Lung (tissue), 12 donors: ENCODE data around the gene DHODH. TPM values are rescaled to one million over a fixed set of nuclear protein-coding genes. Genes with fewer than 3 reads are reported as not detected.
"Not testable (repeated sequence)": the region's sequence is repeated elsewhere in the genome, so short reads cannot be mapped to it uniquely, and the experiment has no call there.

ENCODE experiments used
- ATAC-seq: fragments of 200-7000 bp; cut with Tn5 transposase; one replicate; pipeline ENCODE4 v1.9.1; 2020; ENCODE audit warnings: moderate number of reproducible peaks; ENCODE audit not compliant: insufficient read depth, low FRiP score
- DNase-seq, 3 donors: peaks; one replicate each; pipeline ENCODE4 v3.0.0-alpha.2; 2013 to 2017
- H3K27ac ChIP-seq, 2 donors: one replicate each; pipeline ENCODE4 v1.5.1; 2013; ENCODE audit warnings: mild to moderate bottlenecking in 2 of 2, moderate library complexity in 2 of 2, control low read depth in 1 of 2, inconsistent platforms in 1 of 2, low read depth in 1 of 2, low read length in 1 of 2
- H3K27me3 ChIP-seq, 3 donors: one replicate each; pipeline ENCODE4 v1.5.1; 2013; ENCODE audit warnings: low read length in 2 of 3; ENCODE audit not compliant: control insufficient read depth in 3 of 3, insufficient read depth in 3 of 3
- H3K36me3 ChIP-seq, 4 donors: one replicate each; pipeline ENCODE4 v1.5.1; 2013; ENCODE audit warnings: low read length in 4 of 4, mild to moderate bottlenecking in 1 of 4, moderate library complexity in 1 of 4; ENCODE audit not compliant: control insufficient read depth in 4 of 4, insufficient read depth in 4 of 4
- H3K4me1 ChIP-seq, 5 donors: one replicate each; pipeline ENCODE4 v1.5.1; 2013; ENCODE audit warnings: low read length in 5 of 5, mild to moderate bottlenecking in 2 of 5, moderate library complexity in 1 of 5; ENCODE audit not compliant: control insufficient read depth in 5 of 5, insufficient read depth in 5 of 5
- H3K4me3 ChIP-seq: one replicate; pipeline ENCODE4 v1.5.1; 2013; ENCODE audit warnings: mild to moderate bottlenecking, control low read depth, moderate library complexity
- H3K9ac ChIP-seq, 2 donors: one replicate each; pipeline ENCODE4 v1.5.1; 2013; ENCODE audit warnings: low read length in 2 of 2, control low read depth in 1 of 2; ENCODE audit not compliant: insufficient read depth in 1 of 2
- H3K9me3 ChIP-seq, 4 donors: one replicate each; pipeline ENCODE4 v1.5.1; 2013; ENCODE audit warnings: low read length in 3 of 4, mild to moderate bottlenecking in 1 of 4, moderate library complexity in 1 of 4; ENCODE audit not compliant: control insufficient read depth in 4 of 4, insufficient read depth in 3 of 4
- CTCF ChIP-seq: IDR thresholded peaks from 2 replicates; pipeline ENCODE4 v1.5.1; 2012; ENCODE audit warnings: mild to moderate bottlenecking; ENCODE audit errors: control extremely low read depth, extremely low read depth
- WGBS, 2 donors: extraction: QIAGEN DNeasy Blood & Tissue Kit; methylation state at CpG; one replicate each; pipeline ENCODE4 v1.1.7; 2013; 5-methylcytosine and 5-hydroxymethylcytosine counted together
- polyA plus RNA-seq, 2 donors: library from polyadenylated mRNA; stranded (reverse); fragments of 200-250 nt; gene quantifications; one replicate each; pipeline ENCODE4 v1.2.1, GENCODE V29; 2013
- total RNA-seq, 2 donors: library from RNA; depleted of rRNA in 1 of 2; stranded (reverse); fragments of >200 nt in 1 of 2; gene quantifications; one replicate each; pipeline ENCODE4 v1.2.1, GENCODE V29; 2014 to 2021
- donor health status: control.
- donor health status: control.
- donor health status: Bipolar disorder and iron deficiency.
- donor health status: healthy.
- donor health status: DM: yes; HTN: yes; CAD: no.

The DHODH gene
- total and polyA plus RNA-seq, 4 donors, result 8.4 to 14.0 (median 10.1) TPM

DNA sequence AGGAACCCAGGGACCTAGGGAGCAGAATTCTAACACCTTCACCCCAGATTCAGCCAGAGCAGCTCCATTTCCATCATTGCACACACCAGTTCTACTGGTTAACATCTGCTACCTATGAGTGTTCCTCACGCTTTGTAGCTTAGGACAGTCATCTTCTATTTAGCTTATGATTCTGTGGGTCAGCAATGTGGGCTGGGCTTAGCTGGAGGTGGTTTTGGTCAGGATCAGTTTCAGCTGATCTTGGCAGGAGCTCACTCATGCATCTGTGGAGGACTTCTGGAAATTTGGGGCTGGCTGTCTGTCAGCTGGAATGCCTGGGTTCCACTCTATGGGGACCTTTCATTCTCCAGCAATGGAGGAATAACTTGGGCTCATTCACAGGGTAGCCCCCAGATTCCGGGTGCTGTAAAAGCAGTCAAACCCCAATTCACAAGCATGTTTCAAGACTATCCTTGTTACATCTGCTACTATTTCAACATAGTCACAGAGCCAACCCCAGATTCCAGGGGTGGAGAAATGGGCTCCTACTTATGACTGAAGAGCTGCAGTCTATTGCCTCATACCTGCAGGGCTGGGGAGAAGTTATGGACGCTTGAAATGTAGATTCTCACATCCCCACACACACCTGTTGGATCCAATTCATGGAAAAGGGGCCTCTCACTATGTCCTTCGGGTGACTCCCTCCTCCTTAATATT lies 42.4 kb downstream of the DHODH start:
- Histone ChIP-seq H3K27me3 (peaks cover 0 to 2% (median 0%) of the 10 kb centered on the region in 3 donors), H3K27ac (peak overlapping the region in 1 of 2 donors; percentile 13), H3K4me3 (no peak overlapping the region), H3K4me1 (peaks cover 0 to 2% (median 0%) of the 10 kb centered on the region in 5 donors), H3K9ac (no peak overlapping the region), H3K9me3 (peaks cover 0 to 1% (median 0%) of the 10 kb centered on the region in 4 donors), H3K36me3 (no peaks in the 10 kb centered on the region)
- TF ChIP-seq CTCF, result no peak
- peak; percentile 37 for ATAC-seq
- DNase-seq, result no peak
- 49 to 61% methylated on average over 4 of the region's 4 CpGs for WGBS, 2 donors

DNA sequence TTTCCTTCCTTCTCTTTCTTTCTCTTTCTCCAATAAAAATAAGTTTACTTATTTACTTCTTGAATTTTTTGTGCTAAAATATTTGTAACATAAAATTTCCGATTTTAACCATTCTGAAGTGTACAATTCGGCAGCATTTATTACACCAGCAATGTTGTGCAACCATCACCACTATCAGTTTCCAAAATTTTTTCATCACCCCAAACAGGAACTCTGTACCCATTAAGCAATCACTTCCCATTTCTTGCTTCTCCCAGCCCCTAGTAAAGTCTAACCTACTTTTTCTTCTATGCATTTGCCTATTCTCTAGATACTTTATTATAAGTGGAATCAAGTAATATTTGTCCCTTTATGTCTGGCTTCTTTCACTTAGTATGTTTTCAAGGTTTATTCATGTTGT lies 43.3 kb downstream of the DHODH start:
- Histone ChIP-seq H3K4me3 (no peak overlapping the region), H3K27me3 (peaks cover 0 to 2% (median 0%) of the 10 kb centered on the region in 3 donors), H3K9me3 (peaks cover 0 to 1% (median 0%) of the 10 kb centered on the region in 4 donors), H3K9ac (no peak overlapping the region), H3K27ac (no peak overlapping the region), H3K36me3 (no peaks in the 10 kb centered on the region), H3K4me1 (peaks cover 0 to 2% (median 0%) of the 10 kb centered on the region in 5 donors)
- no peak for DNase-seq
- no peak for TF ChIP-seq CTCF
- 35 to 40% methylated on average over 2 of the region's 2 CpGs for WGBS, 2 donors
- ATAC-seq, result no peak

- H3K4me3 ChIP-seq, H3K36me3 ChIP-seq, H3K27me3 ChIP-seq, H3K9me3 ChIP-seq, H3K4me1 ChIP-seq, H3K27ac ChIP-seq, DNase-seq, H3K9ac ChIP-seq: not testable (repeated sequence)
- peak; percentile 21 for ATAC-seq
- 30 to 58% methylated on average over 5 of the region's 5 CpGs for WGBS, 2 donors
Observed at GRCh38 chr16:72054254-72054847, 45.8 kb downstream of the DHODH start, which contains the start of gene HP. HP (plus strand) TSS chr16:72054505; CDS start chr16:72054653, 148 bp downstream.

GRCh38 chr16:72055911-72056310 lies 47.4 kb downstream of the DHODH start:
- 87 to 95% methylated on average over 4 of the region's 4 CpGs for WGBS, 2 donors
- DNase-seq (no peak), ATAC-seq (no peak)
- H3K4me1 ChIP-seq, result no peaks in the 10 kb centered on the region
- peaks cover 0 to 2% (median 0%) of the 10 kb centered on the region in 3 donors for H3K27me3 ChIP-seq
- H3K9me3 ChIP-seq, result no peaks in the 10 kb centered on the region
- no peak overlapping the region for H3K27ac ChIP-seq
- no peaks in the 10 kb centered on the region for H3K36me3 ChIP-seq
- TF ChIP-seq CTCF, result no peak
- H3K9ac ChIP-seq, result no peak overlapping the region
- no peak overlapping the region for H3K4me3 ChIP-seq

GRCh38 chr16:72057313-72057712 lies 48.8 kb downstream of the DHODH start:
- not testable (repeated sequence) for H3K27me3 ChIP-seq, H3K27ac ChIP-seq, H3K9ac ChIP-seq, H3K4me1 ChIP-seq, H3K4me3 ChIP-seq, H3K9me3 ChIP-seq, H3K36me3 ChIP-seq, DNase-seq, ATAC-seq
- 58% methylated on average over 2 of the region's 6 CpGs; no CpG with 5 or more reads in 1 of the 2 donors for WGBS, 2 donors

- WGBS, 2 donors, result 61 to 73% methylated on average over 5 to 7 of the region's 7 CpGs
- ATAC-seq, DNase-seq, H3K9me3 ChIP-seq, H3K4me1 ChIP-seq, H3K4me3 ChIP-seq, H3K36me3 ChIP-seq, H3K27ac ChIP-seq, H3K9ac ChIP-seq, H3K27me3 ChIP-seq: not testable (repeated sequence)
Observed at GRCh38 chr16:72059060-72059459, 50.5 kb downstream of the DHODH start.
